H1 (cell line): Measurements from ENCODE around the gene ZBTB11.

Experiments used
- BCL11A ChIP-seq, 2 experiments: IDR thresholded peaks; one replicate each; pipeline ENCODE4 v1.6.1; 2011; ENCODE audit warnings: low read depth in 2 of 2, low read length in 2 of 2, mild to moderate bottlenecking in 2 of 2
- EP300 ChIP-seq, 2 experiments: IDR thresholded peaks; 1 replicate in 1 of 2; 2 replicates in 1 of 2; pipeline ENCODE4 v1.6.1; 2011 to 2012; ENCODE audit warnings: low read depth in 2 of 2, low read length in 2 of 2, mild to moderate bottlenecking in 2 of 2, borderline replicate concordance in 1 of 2, inconsistent platforms in 1 of 2, moderate library complexity in 1 of 2

- TF ChIP-seq EP300 (IDR thresholded peaks at IDR 0.05; ENCODE audit: borderline replicate concordance in 1 of 2, low read depth in 2 of 2, low read length in 2 of 2) (no peak), BCL11A (IDR thresholded peaks at IDR 0.05; ENCODE audit: low read depth in 2 of 2, low read length in 2 of 2) (no peak)
Observed at GRCh38 chr3:101680466-101680865, 3.5 kb upstream of the ZBTB11 start.
